CD4-positive, alpha-beta T cell treated with Interleukin-1 beta for 1 hour (primary cell): ENCODE data around the gene KCNQ2.

Experiments
- DNase-seq, 2 donors: peaks; one replicate each; pipeline ENCODE4 v3.0.0-alpha.2; 2020 to 2022

Gene KCNQ2

DNA sequence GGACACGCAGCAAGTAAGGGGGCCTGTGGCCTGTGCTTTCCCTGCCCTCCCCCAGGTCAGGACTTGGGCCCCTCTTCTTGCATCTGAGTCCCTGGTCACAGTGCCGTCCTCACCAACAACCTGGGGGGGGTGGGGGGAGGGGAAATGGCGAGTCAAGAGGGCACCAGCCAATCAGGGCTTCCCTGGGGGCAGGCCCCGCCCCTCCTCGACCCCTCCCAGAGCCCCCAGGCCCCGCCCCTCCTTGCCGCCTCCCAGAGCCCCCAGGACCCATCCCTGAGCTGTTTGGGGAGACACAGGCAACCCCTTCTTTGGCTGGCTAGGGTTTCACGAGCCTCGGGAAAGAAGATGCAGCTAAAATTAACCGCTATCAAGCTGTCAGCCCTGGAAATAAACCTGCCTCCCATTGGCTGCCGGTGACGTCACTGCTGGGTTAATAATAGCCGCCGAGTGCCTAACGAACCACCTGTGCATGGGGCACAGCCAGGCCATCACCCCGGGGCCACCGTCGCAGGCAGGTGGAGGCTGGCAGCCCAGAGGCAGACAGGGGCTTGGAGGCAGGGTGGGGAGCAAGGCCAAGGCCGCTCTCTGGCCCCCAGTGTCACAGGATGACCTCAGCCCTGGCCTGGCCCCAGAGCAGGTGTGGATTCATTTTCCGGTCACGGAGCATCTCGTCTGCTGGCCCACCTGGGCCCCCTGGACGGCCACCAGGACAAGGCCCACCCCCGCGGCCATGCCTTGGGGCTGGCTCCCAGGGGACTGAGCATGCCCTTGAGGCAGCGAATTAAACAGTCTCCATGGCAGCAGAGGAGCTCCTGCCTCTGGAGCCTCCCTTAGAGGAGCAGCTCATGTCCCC, 29.6 kb upstream of the KCNQ2 start:
- DNase-seq: no peak

GRCh38 chr20:63500902-63501817, 28.7 kb upstream of the KCNQ2 start:
- no peak for DNase-seq

DNA sequence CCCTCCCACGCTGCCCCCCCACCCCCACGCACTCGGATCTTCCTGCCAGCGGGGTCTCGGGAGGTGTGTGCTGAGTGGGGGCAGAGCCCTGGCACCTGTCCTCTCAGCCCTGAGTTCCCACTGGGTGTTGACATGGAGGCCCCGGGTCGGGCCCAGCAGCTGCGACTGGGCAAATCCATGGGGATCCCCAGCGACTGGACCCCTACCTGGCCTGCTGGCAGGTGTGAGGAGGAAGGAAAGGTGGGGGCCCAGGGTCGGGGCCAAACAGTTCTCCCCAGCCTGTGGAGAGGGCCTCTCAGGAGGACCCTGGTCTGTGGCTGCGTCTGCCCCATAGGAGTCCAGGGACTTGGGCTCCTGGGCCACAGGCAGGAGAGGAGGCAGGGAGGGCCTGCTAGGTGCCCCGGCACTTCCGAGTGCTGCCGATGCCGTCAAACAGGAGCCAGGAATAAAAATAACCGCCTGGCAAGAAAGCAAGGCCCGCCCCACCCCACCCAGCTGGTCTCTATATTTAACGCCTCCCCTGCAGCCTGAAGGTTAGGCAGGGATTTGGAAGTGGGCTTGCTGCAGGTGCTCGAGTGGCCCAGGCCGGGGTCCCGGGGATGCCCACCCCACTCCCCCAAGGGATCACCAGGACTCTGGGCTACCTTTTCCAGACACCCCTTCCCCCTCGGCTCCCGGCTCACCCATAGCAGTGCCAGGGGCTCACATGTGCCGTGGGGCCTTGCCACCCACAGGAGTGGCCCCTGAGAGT, 27.9 kb upstream of the KCNQ2 start:
- DNase-seq: no peak

DNA sequence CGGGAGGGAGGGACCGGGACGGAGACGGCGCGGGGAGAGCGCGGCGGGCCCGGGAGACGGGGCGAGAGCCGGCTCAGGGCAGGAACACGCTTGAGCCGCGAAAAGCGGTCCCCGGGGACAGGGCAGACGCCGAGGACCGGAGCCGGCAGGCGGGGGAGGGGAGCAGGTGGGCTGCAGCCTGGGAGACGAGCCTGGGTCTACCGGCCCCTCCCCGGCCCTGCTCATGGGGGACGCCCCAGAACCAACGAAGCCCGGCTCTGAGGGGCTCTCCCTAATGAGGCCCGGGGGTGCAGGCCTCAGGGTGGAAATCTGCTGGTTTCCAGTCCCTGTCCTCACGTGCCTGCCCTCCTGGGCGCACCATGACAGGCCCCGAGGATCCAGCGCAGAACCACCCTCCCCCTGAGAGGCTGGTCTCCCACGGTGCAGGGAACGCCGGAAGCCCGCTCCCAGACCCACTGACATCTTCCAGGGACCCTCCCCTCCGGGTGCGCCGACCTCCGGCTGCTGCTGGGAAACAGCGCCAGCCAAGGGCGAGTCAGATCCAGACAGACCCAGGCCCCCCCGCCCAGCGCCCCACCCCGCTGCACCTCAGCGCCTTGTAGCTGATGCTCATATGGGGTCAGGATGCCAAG, 27.0 kb upstream of the KCNQ2 start:
- DNase-seq: no peak

- peak; percentile 63 to 66 for DNase-seq
These were observed 26.5 kb upstream of the KCNQ2 start, which contains the start of gene EEF1A2 for GRCh38 chr20:63498960-63499337. Gene EEF1A2, minus strand, starts transcription at chr20:63499083. Its CDS starts 1,320 bp downstream, at chr20:63497763.

- DNase-seq: no peak
These were observed 25.8 kb upstream of the KCNQ2 start for GRCh38 chr20:63497946-63498935.

- DNase-seq: no peak
These were observed 24.9 kb upstream of the KCNQ2 start for GRCh38 chr20:63497138-63497945.

- DNase-seq: no peak
These were observed 24.2 kb upstream of the KCNQ2 start for GRCh38 chr20:63496596-63497120.

- DNase-seq: peak; percentile 77 to 78
These were observed 23.5 kb upstream of the KCNQ2 start for GRCh38 chr20:63495741-63496595.

- DNase-seq: no peak
These were observed 22.8 kb upstream of the KCNQ2 start for GRCh38 chr20:63495167-63495720.

- no peak for DNase-seq
These were observed 22.1 kb upstream of the KCNQ2 start for GRCh38 chr20:63494420-63495166.

DNA sequence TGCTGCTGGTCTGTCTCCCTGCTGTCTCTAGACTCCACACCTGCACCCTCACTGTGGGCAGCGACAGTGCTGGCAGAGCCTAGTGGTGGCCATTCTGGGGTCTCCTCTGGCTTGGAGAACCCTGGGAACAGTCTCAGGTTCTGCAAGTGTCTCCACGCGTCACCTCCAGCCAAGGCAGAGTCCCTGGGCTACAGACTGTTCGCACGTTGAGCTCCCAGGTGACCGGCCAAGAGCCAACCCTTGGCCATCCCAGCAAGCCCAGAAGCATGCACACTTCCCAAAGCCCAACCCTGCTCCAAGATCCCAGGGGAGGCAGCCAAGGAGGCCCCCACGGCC, 21.6 kb upstream of the KCNQ2 start:
- DNase-seq: no peak

GRCh38 chr20:63493563-63494020, 21.1 kb upstream of the KCNQ2 start:
- no peak for DNase-seq

- no peak for DNase-seq
These were observed 20.5 kb upstream of the KCNQ2 start for GRCh38 chr20:63492982-63493381.

GRCh38 chr20:63492518-63492917, 20.1 kb upstream of the KCNQ2 start:
- DNase-seq: no peak

GRCh38 chr20:63491635-63492230, 19.3 kb upstream of the KCNQ2 start:
- DNase-seq: no peak

DNA sequence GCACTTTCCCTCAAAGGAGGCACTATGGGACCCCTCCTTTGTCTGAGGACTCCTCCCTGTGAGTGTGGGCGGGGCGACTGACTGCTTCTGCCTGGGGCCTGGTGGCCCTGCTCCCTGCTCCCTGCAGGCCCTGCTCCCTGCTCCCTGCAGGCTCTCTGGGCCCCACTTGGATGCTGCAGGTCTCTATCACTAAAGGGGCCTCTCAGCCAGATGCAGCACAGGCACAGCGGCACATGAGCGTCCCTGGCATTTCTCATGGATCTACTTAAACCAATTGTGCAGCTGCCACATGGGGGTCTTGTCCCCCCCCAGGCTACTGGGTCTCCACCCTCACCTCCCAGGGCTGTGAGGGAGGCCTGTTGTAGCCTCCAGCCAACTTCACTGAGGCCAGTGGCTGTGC, 18.6 kb upstream of the KCNQ2 start:
- no peak for DNase-seq

GRCh38 chr20:63490416-63490815, 18.0 kb upstream of the KCNQ2 start:
- DNase-seq: no peak
